Loucy (cell line): ENCODE results near the gene FMN1.

Source experiments
- H2AFZ ChIP-seq: fragments of 200-600 bp; sonication (generic); 2 replicates; pipeline ENCODE4 v1.6.0; 2016; ENCODE audit warnings: antibody characterized with exemption, mild to moderate bottlenecking, low read length, moderate library complexity
- H3F3A ChIP-seq: fragments of 200-600 bp; 2 replicates; pipeline ENCODE4 v1.6.0; 2016; ENCODE audit warnings: antibody characterized with exemption, low read depth, mild to moderate bottlenecking
- H3K27me3 ChIP-seq: fragments of 200-600 bp; sonication (generic); 2 replicates; pipeline ENCODE4 v1.6.1; 2014; ENCODE audit warnings: low read length, mild to moderate bottlenecking; ENCODE audit not compliant: insufficient read depth, poor library complexity, severe bottlenecking
- H3K36me3 ChIP-seq: fragments of 200-600 bp; sonication (generic); 2 replicates; pipeline ENCODE4 v1.6.1; 2016; ENCODE audit warnings: low read length; ENCODE audit not compliant: insufficient read depth
- H3K4me1 ChIP-seq: fragments of 200-600 bp; sonication (generic); 2 replicates; pipeline ENCODE4 v1.5.1; 2014; ENCODE audit warnings: low read length, mild to moderate bottlenecking; ENCODE audit not compliant: insufficient read depth, poor library complexity, severe bottlenecking
- H3K4me2 ChIP-seq: fragments of 200-600 bp; sonication (generic); 2 replicates; pipeline ENCODE4 v1.6.0; 2014; ENCODE audit warnings: antibody characterized with exemption, low read length, low read depth, mild to moderate bottlenecking; ENCODE audit not compliant: poor library complexity, severe bottlenecking
- H3K4me3 ChIP-seq: fragments of 200-600 bp; sonication (generic); 2 replicates; pipeline ENCODE4 v1.5.1; 2014; ENCODE audit warnings: low read length, mild to moderate bottlenecking, mixed read lengths; ENCODE audit not compliant: poor library complexity, severe bottlenecking
- H3K79me2 ChIP-seq: fragments of 200-600 bp; sonication (generic); 2 replicates; pipeline ENCODE4 v1.6.1; 2014; ENCODE audit warnings: low read length; ENCODE audit not compliant: insufficient read depth
- H3K9ac ChIP-seq: fragments of 200-600 bp; sonication (generic); 2 replicates; pipeline ENCODE4 v1.6.0; 2014; ENCODE audit warnings: mild to moderate bottlenecking, low read depth, low read length, moderate library complexity; ENCODE audit not compliant: poor library complexity, severe bottlenecking
- H3K9me2 ChIP-seq: fragments of 200-600 bp; sonication (generic); replicated peaks from 2 replicates; pipeline ENCODE4 v1.6.1; 2016; ENCODE audit warnings: low read depth, low read length, mixed read lengths
- H3K9me3 ChIP-seq: fragments of 200-600 bp; sonication (generic); 2 replicates; pipeline ENCODE4 v1.6.1; 2014; ENCODE audit warnings: mild to moderate bottlenecking, antibody characterized with exemption, low read length, low read depth; ENCODE audit not compliant: insufficient read depth
- H4K20me1 ChIP-seq: fragments of 200-600 bp; sonication (generic); 2 replicates; pipeline ENCODE4 v1.6.0; 2014; ENCODE audit warnings: antibody characterized with exemption, low read length, mild to moderate bottlenecking; ENCODE audit not compliant: insufficient read depth, poor library complexity, severe bottlenecking
- EZH2phosphoT487 ChIP-seq: fragments of 200-600 bp; IDR thresholded peaks from 2 replicates; pipeline ENCODE4 v1.6.1; 2018; ENCODE audit warnings: antibody characterized with exemption, mild to moderate bottlenecking, moderate library complexity, borderline replicate concordance
- TF ChIP-seq, protein P1 (sequence below): fragments of 200-600 bp; sonication (generic); conservative IDR thresholded peaks from 2 replicates; pipeline ENCODE4 v1.5.1; 2014; ENCODE audit warnings: mild to moderate bottlenecking, antibody characterized with exemption, low read length

The FMN1 gene

DNA sequence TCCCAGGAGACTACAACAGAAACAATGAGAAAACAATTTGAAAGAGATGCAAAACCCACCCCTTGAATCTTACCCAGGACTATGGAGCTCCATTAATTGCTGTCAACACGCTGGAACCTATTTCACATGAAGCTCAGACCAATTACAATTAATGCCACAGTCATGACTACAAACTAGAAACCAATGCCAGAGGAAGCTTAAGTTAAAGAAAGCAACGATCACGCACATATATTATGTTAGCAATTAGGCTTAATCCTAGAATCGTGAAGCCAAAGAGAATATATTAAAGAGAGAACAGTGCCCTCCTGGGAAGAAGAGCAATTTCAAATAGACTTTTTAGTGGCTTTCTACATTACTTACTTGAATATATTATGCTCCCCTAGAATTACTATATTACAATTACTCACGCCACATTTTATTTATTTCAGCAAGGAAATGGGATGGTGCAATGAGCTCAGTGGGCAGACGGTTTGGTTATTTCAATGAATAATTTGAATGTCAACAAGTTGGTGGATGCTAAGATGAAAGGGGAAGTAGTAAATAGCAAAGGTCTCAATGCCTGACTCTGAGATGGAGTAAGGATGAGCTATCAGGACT is 351.2 kb downstream of the FMN1 start:
- no peak overlapping the region for H3K4me2 ChIP-seq
- no peak overlapping the region for H3K9ac ChIP-seq
- no peaks in the 10 kb centered on the region for H3F3A ChIP-seq
- H3K9me3 ChIP-seq = no peaks in the 10 kb centered on the region
- no peak overlapping the region for H3K4me3 ChIP-seq
- H3K27me3 ChIP-seq = no peaks in the 10 kb centered on the region
- no peaks in the 10 kb centered on the region for H3K9me2 ChIP-seq
- no peaks in the 10 kb centered on the region for H3K4me1 ChIP-seq
- H4K20me1 ChIP-seq = no peaks in the 10 kb centered on the region
- H3K36me3 ChIP-seq = peaks cover 4% of the 10 kb centered on the region; the same call in 1 of the 2 replicates
- no peak overlapping the region for H2AFZ ChIP-seq
- H3K79me2 ChIP-seq = no peaks in the 10 kb centered on the region
- TF ChIP-seq, protein P1, sequence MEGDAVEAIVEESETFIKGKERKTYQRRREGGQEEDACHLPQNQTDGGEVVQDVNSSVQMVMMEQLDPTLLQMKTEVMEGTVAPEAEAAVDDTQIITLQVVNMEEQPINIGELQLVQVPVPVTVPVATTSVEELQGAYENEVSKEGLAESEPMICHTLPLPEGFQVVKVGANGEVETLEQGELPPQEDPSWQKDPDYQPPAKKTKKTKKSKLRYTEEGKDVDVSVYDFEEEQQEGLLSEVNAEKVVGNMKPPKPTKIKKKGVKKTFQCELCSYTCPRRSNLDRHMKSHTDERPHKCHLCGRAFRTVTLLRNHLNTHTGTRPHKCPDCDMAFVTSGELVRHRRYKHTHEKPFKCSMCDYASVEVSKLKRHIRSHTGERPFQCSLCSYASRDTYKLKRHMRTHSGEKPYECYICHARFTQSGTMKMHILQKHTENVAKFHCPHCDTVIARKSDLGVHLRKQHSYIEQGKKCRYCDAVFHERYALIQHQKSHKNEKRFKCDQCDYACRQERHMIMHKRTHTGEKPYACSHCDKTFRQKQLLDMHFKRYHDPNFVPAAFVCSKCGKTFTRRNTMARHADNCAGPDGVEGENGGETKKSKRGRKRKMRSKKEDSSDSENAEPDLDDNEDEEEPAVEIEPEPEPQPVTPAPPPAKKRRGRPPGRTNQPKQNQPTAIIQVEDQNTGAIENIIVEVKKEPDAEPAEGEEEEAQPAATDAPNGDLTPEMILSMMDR = no peak
- no peak for TF ChIP-seq EZH2phosphoT487

DNA sequence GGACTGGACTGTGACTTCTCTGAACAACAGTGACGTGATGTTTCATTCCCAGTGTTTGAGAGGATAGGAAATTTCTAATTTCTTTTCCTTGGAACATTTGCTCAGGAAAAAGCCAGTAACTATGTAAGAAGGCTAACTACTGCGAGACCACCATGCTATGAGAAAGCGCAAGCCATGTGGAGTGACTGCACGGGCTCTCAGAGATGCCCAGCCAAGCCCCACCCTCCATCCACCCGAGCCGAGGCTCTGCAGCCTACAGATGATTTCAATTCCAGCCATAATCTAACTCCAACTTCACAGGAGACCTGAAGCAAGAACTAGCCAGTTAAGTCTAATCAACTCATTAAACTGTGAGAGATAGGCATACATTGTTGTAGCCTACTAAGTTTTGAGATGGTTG is 352.4 kb downstream of the FMN1 start:
- no peaks in the 10 kb centered on the region for H4K20me1 ChIP-seq
- no peaks in the 10 kb centered on the region for H3K79me2 ChIP-seq
- no peaks in the 10 kb centered on the region for H3K9me3 ChIP-seq
- H3K4me1 ChIP-seq = no peaks in the 10 kb centered on the region
- no peaks in the 10 kb centered on the region for H3F3A ChIP-seq
- H3K27me3 ChIP-seq = no peaks in the 10 kb centered on the region
- TF ChIP-seq, protein P1 = no peak
- TF ChIP-seq EZH2phosphoT487 = no peak
- peaks cover 3% of the 10 kb centered on the region; the same call in 1 of the 2 replicates for H3K36me3 ChIP-seq
- no peak overlapping the region for H2AFZ ChIP-seq
- no peak overlapping the region for H3K4me3 ChIP-seq
- H3K9ac ChIP-seq = no peak overlapping the region
- no peaks in the 10 kb centered on the region for H3K9me2 ChIP-seq
- H3K4me2 ChIP-seq = no peak overlapping the region

DNA sequence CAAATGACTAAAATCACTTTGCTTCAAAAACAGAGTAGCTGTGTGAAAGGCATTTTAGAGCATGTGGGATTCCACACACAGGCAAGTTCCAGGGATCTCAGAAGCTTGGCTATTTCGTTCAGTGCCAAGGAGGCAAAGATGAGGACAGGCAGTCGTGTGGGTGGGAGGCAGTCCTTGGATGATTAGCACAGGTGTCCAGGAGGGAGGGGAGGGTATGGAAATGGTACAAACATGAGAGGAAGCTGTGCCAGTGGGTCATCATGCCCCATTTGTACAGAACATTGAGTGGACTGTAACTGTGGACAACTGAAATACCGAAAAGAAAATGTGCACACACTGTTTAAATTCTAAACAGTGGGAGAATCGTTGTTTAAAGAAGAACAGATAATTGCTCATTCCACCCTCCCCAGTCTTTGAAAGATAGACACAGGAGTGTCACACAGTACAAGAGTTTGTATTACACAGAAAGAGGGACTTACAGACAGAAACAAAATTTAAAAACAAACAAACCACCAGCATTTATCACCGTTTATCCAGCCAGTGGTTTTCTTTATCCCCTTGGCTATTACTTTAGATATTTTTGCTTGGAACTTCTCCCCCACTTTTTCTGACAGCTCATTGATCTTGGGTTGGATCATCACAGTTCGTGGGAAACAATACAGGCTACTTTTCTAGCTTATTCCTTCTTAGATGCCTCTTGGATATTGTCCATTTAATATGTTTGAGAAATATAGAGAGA is 353.8 kb downstream of the FMN1 start:
- Histone ChIP-seq H3K4me3 (no peak overlapping the region), H3K9ac (no peak overlapping the region), H3K9me3 (no peaks in the 10 kb centered on the region), H3K9me2 (no peaks in the 10 kb centered on the region), H3K79me2 (no peaks in the 10 kb centered on the region), H3K4me1 (no peaks in the 10 kb centered on the region), H3F3A (no peaks in the 10 kb centered on the region), H2AFZ (no peak overlapping the region), H3K27me3 (no peaks in the 10 kb centered on the region), H3K36me3 (peaks cover 5% of the 10 kb centered on the region; the same call in 1 of the 2 replicates), H4K20me1 (no peaks in the 10 kb centered on the region), H3K4me2 (no peak overlapping the region)
- TF ChIP-seq, protein P1 = no peak
- TF ChIP-seq EZH2phosphoT487 = no peak
